Measurements from ENCODE around the gene FAM162A.

FAM162A gene

DNA sequence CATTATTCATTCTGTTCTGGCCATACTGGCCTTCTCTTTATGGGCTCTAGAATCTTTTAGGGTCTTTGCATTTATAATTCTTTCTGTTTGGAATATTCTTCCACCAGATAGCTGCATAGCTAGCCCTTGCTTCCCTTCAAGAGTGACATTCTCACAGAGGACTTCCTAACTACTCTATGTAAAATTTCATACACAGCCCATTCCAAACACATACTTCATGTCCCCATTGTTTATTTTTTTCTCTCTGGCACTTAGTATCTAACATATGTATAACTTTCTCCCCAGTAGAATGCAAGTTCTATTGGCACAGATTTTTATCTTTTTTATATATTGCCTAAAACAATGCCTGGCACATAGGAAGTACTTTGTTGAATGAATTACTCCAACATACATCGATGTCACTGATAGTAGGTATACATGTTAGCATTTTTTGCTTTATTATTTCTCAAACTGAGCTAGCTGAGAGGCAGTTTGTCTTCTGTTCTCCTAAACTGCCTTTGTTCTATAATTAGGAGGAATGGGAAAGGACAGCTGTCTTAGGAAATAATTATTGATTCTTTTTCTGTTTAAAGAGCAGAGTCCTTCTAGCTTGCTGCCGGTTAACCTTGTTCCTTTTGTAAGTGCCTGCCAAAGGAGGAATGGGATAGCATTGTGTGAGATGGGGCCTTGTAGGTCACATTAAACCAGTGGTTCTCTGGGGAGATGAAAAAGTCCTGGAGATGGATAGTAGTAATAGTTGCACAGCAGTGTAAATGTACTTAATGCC is 7.9 kb downstream of the FAM162A start:
- ATAC-seq, result no peak
- no peak for TF ChIP-seq ESRRG (CRISPR knock-in tag; IDR thresholded peaks at IDR 0.05)

DNA sequence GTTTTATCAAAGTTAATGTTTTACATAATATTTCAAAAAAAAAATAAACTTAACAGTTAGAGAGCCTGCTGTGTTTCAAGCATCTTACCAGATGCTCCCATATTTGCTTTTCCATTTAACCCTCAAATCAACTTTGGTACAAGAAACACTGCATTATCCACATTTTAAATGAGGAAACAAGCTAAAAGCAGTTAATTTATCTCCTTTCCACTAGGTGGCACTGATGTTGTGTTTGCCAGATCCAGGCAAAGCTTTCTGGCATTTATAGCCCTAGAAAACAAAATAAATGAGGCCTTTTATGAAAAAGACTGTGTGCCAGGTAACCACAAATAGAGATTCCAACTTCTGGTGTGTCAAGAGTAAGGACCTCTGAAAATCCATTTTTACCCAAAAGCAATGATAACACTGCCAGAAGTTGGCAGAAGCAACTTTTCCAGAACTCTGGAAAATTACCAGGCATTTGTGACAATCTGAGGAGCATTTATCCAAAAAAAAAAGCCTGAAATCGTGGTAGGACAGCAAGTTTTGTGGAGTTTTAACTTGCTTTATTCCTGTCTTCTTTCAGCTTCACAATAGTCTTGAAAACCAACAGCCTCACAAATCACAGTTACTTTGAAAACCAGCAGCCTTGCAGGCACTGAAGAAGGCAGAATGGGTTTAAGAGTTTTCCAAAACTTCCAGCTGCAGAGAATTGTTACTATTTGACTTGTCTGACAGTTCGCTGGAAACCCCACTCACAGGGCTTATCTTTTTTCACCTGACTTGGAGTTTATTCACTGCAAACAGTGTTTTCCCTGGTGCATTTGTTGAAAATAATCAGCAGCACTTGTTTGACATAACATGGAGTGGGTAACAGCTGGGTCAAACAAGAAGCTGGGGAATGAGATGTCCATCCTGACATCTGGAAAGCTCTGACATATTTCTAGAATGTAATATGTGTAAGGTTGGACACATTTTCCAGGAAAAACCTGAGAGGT is 9.2 kb downstream of the FAM162A start:
- ATAC-seq, result peak; percentile 69
- TF ChIP-seq PPARA (CRISPR knock-in tag; IDR thresholded peaks at IDR 0.05; ENCODE audit: borderline replicate concordance) (no peak), TCF4 (CRISPR knock-in tag; IDR thresholded peaks at IDR 0.05; ENCODE audit: borderline replicate concordance) (no peak), RARB (CRISPR knock-in tag; IDR thresholded peaks at IDR 0.05) (no peak), GLIS3 (CRISPR knock-in tag; IDR thresholded peaks at IDR 0.05) (no peak), CSDC2 (CRISPR knock-in tag; IDR thresholded peaks at IDR 0.05) (no peak), ESRRG (CRISPR knock-in tag; IDR thresholded peaks at IDR 0.05) (no peak), SNAI2 (CRISPR knock-in tag; IDR thresholded peaks at IDR 0.05) (no peak), ISL1 (CRISPR knock-in tag; IDR thresholded peaks at IDR 0.05) (no peak), ZFP30 (CRISPR knock-in tag; IDR thresholded peaks at IDR 0.05) (no peak)
- TF ChIP-seq, protein P1, sequence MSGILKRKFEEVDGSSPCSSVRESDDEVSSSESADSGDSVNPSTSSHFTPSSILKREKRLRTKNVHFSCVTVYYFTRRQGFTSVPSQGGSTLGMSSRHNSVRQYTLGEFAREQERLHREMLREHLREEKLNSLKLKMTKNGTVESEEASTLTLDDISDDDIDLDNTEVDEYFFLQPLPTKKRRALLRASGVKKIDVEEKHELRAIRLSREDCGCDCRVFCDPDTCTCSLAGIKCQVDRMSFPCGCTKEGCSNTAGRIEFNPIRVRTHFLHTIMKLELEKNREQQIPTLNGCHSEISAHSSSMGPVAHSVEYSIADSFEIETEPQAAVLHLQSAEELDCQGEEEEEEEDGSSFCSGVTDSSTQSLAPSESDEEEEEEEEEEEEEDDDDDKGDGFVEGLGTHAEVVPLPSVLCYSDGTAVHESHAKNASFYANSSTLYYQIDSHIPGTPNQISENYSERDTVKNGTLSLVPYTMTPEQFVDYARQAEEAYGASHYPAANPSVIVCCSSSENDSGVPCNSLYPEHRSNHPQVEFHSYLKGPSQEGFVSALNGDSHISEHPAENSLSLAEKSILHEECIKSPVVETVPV (CRISPR knock-in tag; IDR thresholded peaks at IDR 0.05), result no peak

DNA sequence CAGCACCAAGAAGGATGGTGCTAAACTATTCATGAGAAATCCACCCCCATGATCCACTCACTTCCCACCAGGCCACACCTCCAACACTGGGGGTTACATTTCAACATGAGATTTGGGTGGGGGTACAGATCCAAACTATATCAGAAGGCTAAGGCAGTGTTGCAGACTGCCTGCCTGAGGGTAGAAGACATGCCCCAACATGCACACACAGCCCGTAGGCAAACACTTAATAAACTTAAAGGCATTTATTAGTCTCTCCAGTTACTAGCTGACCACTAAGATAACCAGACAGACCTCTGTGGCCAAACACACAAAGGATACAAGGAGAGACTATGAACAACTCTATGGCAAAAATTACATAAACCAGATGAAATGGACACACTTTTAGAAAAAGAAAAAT is 10.2 kb downstream of the FAM162A start:
- TF ChIP-seq ZFP3 (CRISPR knock-in tag; IDR thresholded peaks at IDR 0.05), result no peak
- TF ChIP-seq TCF4 (CRISPR knock-in tag; IDR thresholded peaks at IDR 0.05; ENCODE audit: borderline replicate concordance), result no peak
- TF ChIP-seq ARNTL (CRISPR knock-in tag; IDR thresholded peaks at IDR 0.05; ENCODE audit: borderline replicate concordance, low read depth), result no peak
- no peak for TF ChIP-seq GLIS3 (CRISPR knock-in tag; IDR thresholded peaks at IDR 0.05)
- no peak for TF ChIP-seq BACH2 (CRISPR knock-in tag; IDR thresholded peaks at IDR 0.05; ENCODE audit: borderline replicate concordance)
- TF ChIP-seq, protein P2, sequence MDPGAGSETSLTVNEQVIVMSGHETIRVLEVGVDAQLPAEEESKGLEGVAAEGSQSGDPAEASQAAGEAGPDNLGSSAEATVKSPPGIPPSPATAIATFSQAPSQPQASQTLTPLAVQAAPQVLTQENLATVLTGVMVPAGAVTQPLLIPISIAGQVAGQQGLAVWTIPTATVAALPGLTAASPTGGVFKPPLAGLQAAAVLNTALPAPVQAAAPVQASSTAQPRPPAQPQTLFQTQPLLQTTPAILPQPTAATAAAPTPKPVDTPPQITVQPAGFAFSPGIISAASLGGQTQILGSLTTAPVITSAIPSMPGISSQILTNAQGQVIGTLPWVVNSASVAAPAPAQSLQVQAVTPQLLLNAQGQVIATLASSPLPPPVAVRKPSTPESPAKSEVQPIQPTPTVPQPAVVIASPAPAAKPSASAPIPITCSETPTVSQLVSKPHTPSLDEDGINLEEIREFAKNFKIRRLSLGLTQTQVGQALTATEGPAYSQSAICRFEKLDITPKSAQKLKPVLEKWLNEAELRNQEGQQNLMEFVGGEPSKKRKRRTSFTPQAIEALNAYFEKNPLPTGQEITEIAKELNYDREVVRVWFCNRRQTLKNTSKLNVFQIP (CRISPR knock-in tag; IDR thresholded peaks at IDR 0.05; ENCODE audit: borderline replicate concordance, low read depth), result no peak
- TF ChIP-seq ZNF565 (CRISPR knock-in tag; conservative IDR thresholded peaks at IDR 0.05; ENCODE audit: low read depth), result no peak
- TF ChIP-seq ZNF8 (CRISPR knock-in tag; IDR thresholded peaks at IDR 0.05), result no peak
- no peak for TF ChIP-seq TOX (CRISPR knock-in tag; IDR thresholded peaks at IDR 0.05; ENCODE audit: borderline replicate concordance)
- TF ChIP-seq ESRRG (CRISPR knock-in tag; IDR thresholded peaks at IDR 0.05), result no peak
- TF ChIP-seq ZC3H10 (CRISPR knock-in tag; IDR thresholded peaks at IDR 0.05), result no peak
- TF ChIP-seq RARB (CRISPR knock-in tag; IDR thresholded peaks at IDR 0.05), result no peak
- no peak for TF ChIP-seq PPARA (CRISPR knock-in tag; IDR thresholded peaks at IDR 0.05; ENCODE audit: borderline replicate concordance)
- no peak for TF ChIP-seq CSDC2 (CRISPR knock-in tag; IDR thresholded peaks at IDR 0.05)
- TF ChIP-seq SNAI2 (CRISPR knock-in tag; IDR thresholded peaks at IDR 0.05), result no peak
- TF ChIP-seq ZNF70 (CRISPR knock-in tag; IDR thresholded peaks at IDR 0.05), result no peak
- TF ChIP-seq, protein P3, sequence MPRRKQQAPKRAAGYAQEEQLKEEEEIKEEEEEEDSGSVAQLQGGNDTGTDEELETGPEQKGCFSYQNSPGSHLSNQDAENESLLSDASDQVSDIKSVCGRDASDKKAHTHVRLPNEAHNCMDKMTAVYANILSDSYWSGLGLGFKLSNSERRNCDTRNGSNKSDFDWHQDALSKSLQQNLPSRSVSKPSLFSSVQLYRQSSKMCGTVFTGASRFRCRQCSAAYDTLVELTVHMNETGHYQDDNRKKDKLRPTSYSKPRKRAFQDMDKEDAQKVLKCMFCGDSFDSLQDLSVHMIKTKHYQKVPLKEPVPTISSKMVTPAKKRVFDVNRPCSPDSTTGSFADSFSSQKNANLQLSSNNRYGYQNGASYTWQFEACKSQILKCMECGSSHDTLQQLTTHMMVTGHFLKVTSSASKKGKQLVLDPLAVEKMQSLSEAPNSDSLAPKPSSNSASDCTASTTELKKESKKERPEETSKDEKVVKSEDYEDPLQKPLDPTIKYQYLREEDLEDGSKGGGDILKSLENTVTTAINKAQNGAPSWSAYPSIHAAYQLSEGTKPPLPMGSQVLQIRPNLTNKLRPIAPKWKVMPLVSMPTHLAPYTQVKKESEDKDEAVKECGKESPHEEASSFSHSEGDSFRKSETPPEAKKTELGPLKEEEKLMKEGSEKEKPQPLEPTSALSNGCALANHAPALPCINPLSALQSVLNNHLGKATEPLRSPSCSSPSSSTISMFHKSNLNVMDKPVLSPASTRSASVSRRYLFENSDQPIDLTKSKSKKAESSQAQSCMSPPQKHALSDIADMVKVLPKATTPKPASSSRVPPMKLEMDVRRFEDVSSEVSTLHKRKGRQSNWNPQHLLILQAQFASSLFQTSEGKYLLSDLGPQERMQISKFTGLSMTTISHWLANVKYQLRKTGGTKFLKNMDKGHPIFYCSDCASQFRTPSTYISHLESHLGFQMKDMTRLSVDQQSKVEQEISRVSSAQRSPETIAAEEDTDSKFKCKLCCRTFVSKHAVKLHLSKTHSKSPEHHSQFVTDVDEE (CRISPR knock-in tag; IDR thresholded peaks at IDR 0.05), result no peak
- TF ChIP-seq ISL1 (CRISPR knock-in tag; IDR thresholded peaks at IDR 0.05), result no peak
- TF ChIP-seq OSR1 (CRISPR knock-in tag; IDR thresholded peaks at IDR 0.05), result no peak
- TF ChIP-seq, protein P4, sequence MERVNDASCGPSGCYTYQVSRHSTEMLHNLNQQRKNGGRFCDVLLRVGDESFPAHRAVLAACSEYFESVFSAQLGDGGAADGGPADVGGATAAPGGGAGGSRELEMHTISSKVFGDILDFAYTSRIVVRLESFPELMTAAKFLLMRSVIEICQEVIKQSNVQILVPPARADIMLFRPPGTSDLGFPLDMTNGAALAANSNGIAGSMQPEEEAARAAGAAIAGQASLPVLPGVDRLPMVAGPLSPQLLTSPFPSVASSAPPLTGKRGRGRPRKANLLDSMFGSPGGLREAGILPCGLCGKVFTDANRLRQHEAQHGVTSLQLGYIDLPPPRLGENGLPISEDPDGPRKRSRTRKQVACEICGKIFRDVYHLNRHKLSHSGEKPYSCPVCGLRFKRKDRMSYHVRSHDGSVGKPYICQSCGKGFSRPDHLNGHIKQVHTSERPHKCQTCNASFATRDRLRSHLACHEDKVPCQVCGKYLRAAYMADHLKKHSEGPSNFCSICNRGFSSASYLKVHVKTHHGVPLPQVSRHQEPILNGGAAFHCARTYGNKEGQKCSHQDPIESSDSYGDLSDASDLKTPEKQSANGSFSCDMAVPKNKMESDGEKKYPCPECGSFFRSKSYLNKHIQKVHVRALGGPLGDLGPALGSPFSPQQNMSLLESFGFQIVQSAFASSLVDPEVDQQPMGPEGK (CRISPR knock-in tag; IDR thresholded peaks at IDR 0.05; ENCODE audit: borderline replicate concordance), result no peak
- no peak for ATAC-seq
